H1 (cell line): Measurements from ENCODE around the gene C12orf43. TPM values are rescaled to one million over a fixed set of nuclear protein-coding genes. Genes with fewer than 3 reads are reported as not detected.

Source experiments
- CTCF ChIA-PET: fragments of 300-600 bp; sonication (Branson Sonifier 250); formaldehyde crosslinking; loops from one replicate; lab custom pipeline; 2021; ENCODE audit not compliant: partially characterized antibody; lab: Charles Lee
- POLR2A ChIA-PET: fragments of 300-600 bp; sonication (Branson Sonifier 250); formaldehyde crosslinking; loops from one replicate; lab custom pipeline; 2021; ENCODE audit warnings: inconsistent platforms; ENCODE audit not compliant: partially characterized antibody; lab: Charles Lee
- DNase-seq, 2 experiments: peaks; one replicate each; pipeline versions ENCODE4 v3.0.0 to v3.0.0-alpha.2; 2010 to 2022; ENCODE audit warnings: low spot score in 2 of 2, low read depth in 1 of 2, mixed read lengths in 1 of 2
- FAIRE-seq: peaks from 2 replicates; lab custom pipeline; 2011; peaks lifted over from hg19 to GRCh38; lab: Jason Lieb, UNC
- H2AFZ ChIP-seq: 2 replicates; pipeline ENCODE4 v1.8.1; 2012; ENCODE audit warnings: low read length, inconsistent platforms
- H2AK5ac ChIP-seq: 2 replicates; pipeline ENCODE4 v1.6.1; 2013; ENCODE audit warnings: low read depth, low read length
- H2BK120ac ChIP-seq: replicated peaks from 2 replicates; pipeline ENCODE3; 2013; ENCODE audit warnings: low read depth, low read length, inconsistent platforms
- H2BK12ac ChIP-seq: 2 replicates; pipeline ENCODE4 v1.6.1; 2013; ENCODE audit warnings: low read depth, low read length
- H2BK15ac ChIP-seq: 2 replicates; pipeline ENCODE4 v1.6.1; 2013; ENCODE audit warnings: low read length
- H2BK20ac ChIP-seq: 2 replicates; pipeline ENCODE4 v1.6.1; 2013; ENCODE audit warnings: low read length
- H2BK5ac ChIP-seq: 2 replicates; pipeline ENCODE4 v1.6.1; 2013; ENCODE audit warnings: low read depth, low read length
- H3K14ac ChIP-seq: 2 replicates; pipeline ENCODE4 v1.6.1; 2013; ENCODE audit warnings: inconsistent platforms; ENCODE audit not compliant: insufficient read length
- H3K18ac ChIP-seq: 2 replicates; pipeline ENCODE4 v1.6.1; 2013; ENCODE audit warnings: low read length; ENCODE audit errors: extremely low read depth
- H3K23ac ChIP-seq: 2 replicates; pipeline ENCODE4 v1.6.1; 2013; ENCODE audit warnings: inconsistent platforms; ENCODE audit not compliant: insufficient read length
- H3K23me2 ChIP-seq: 2 replicates; pipeline ENCODE4 v1.6.1; 2013; ENCODE audit warnings: low read depth, low read length
- H3K27ac ChIP-seq: 2 replicates; pipeline ENCODE4 v1.6.1; 2011; ENCODE audit warnings: low read depth, low read length, inconsistent platforms
- H3K27me3 ChIP-seq, 4 experiments: replicated peaks in 1 of 4; 1 replicate in 1 of 4; 2 replicates in 3 of 4; pipeline versions ENCODE4 v1.6.1 to v1.8.1; 2011 to 2013; ENCODE audit warnings: low read length in 3 of 4, mild to moderate bottlenecking in 3 of 4, inconsistent platforms in 2 of 4, mixed read lengths in 2 of 4, moderate library complexity in 1 of 4; ENCODE audit not compliant: control insufficient read depth in 3 of 4, insufficient read depth in 3 of 4; ENCODE audit errors: extremely low read depth in 1 of 4
- H3K36me3 ChIP-seq, 4 experiments: 2 replicates each; pipeline versions ENCODE4 v1.6.1 to v1.8.1; 2011 to 2013; ENCODE audit warnings: mild to moderate bottlenecking in 4 of 4, low read length in 3 of 4, moderate library complexity in 2 of 4, control low read depth in 1 of 4, inconsistent platforms in 1 of 4; ENCODE audit not compliant: insufficient read depth in 4 of 4, control insufficient read depth in 2 of 4
- H3K4ac ChIP-seq: replicated peaks from 2 replicates; pipeline ENCODE3; 2013; ENCODE audit warnings: low read length, low read depth, mixed read lengths, inconsistent platforms; ENCODE audit not compliant: insufficient read length
- H3K4me1 ChIP-seq, 4 experiments: replicated peaks in 1 of 4; 1 replicate in 1 of 4; 2 replicates in 3 of 4; pipeline versions ENCODE4 v1.6.1 to v1.8.1; 2011 to 2013; ENCODE audit warnings: low read length in 3 of 4, inconsistent platforms in 2 of 4, mixed read lengths in 1 of 4; ENCODE audit not compliant: insufficient read depth in 4 of 4, control insufficient read depth in 3 of 4
- H3K4me2 ChIP-seq, 2 experiments: 2 replicates each; pipeline versions ENCODE4 v1.6.1 to v1.8.1; 2011 to 2013; ENCODE audit warnings: low read depth in 2 of 2, low read length in 2 of 2, control low read depth in 1 of 2, inconsistent platforms in 1 of 2, mild to moderate bottlenecking in 1 of 2; ENCODE audit not compliant: insufficient read depth in 1 of 2
- H3K4me3 ChIP-seq, 4 experiments: fragments of 200-600, 300-600 bp in 1 of 4; sonication (generic), shearing (Covaris generic), sonication (Bioruptor Twin) in 1 of 4; 2 replicates each; pipeline versions ENCODE4 v1.5.1 to v1.8.1; 2011 to 2016; ENCODE audit warnings: low read length in 4 of 4, low read depth in 3 of 4, control low read depth in 2 of 4, inconsistent platforms in 2 of 4, mild to moderate bottlenecking in 2 of 4, mixed read lengths in 1 of 4, moderate library complexity in 1 of 4; ENCODE audit not compliant: insufficient read depth in 2 of 4; ENCODE audit errors: extremely low read depth in 1 of 4
- H3K56ac ChIP-seq: replicated peaks from 2 replicates; pipeline ENCODE3; 2013; ENCODE audit warnings: low read depth, mild to moderate bottlenecking, mixed read lengths, low read length, inconsistent platforms; ENCODE audit not compliant: insufficient read length
- H3K79me1 ChIP-seq: 2 replicates; pipeline ENCODE4 v1.6.1; 2013; ENCODE audit warnings: low read depth, low read length, control low read depth
- H3K79me2 ChIP-seq, 2 experiments: 2 replicates each; pipeline versions ENCODE4 v1.6.1 to v1.8.1; 2012 to 2013; ENCODE audit warnings: low read length in 2 of 2, mild to moderate bottlenecking in 2 of 2, inconsistent platforms in 1 of 2; ENCODE audit not compliant: insufficient read depth in 2 of 2, control insufficient read depth in 1 of 2
- H3K9ac ChIP-seq, 4 experiments: replicated peaks in 1 of 4; 1 replicate in 1 of 4; 2 replicates in 3 of 4; pipeline versions ENCODE4 v1.6.1 to v1.8.1; 2011 to 2013; ENCODE audit warnings: low read depth in 3 of 4, low read length in 3 of 4, control low read depth in 2 of 4, mild to moderate bottlenecking in 2 of 4, moderate library complexity in 2 of 4, inconsistent platforms in 1 of 4; ENCODE audit errors: extremely low read depth in 1 of 4
- H3K9me3 ChIP-seq, 2 experiments: 2 replicates each; pipeline versions ENCODE4 v1.6.1 to v1.8.1; 2012 to 2013; ENCODE audit warnings: mild to moderate bottlenecking in 2 of 2, moderate library complexity in 2 of 2, control low read depth in 1 of 2, inconsistent platforms in 1 of 2, low read depth in 1 of 2, low read length in 1 of 2, mixed read lengths in 1 of 2; ENCODE audit not compliant: insufficient read depth in 2 of 2
- H4K20me1 ChIP-seq, 2 experiments: replicated peaks in 1 of 2; 2 replicates each; pipeline versions ENCODE3 to v1.8.1; 2011 to 2013; ENCODE audit warnings: inconsistent platforms in 2 of 2, low read length in 2 of 2, mild to moderate bottlenecking in 1 of 2; ENCODE audit not compliant: insufficient read depth in 2 of 2, control insufficient read depth in 1 of 2
- H4K5ac ChIP-seq: 2 replicates; pipeline ENCODE4 v1.6.1; 2013; ENCODE audit warnings: low read length, low read depth, mixed read lengths, inconsistent platforms; ENCODE audit not compliant: insufficient read length
- H4K8ac ChIP-seq: 2 replicates; pipeline ENCODE4 v1.8.0; 2013; ENCODE audit warnings: mild to moderate bottlenecking, moderate library complexity, low read length, inconsistent platforms; ENCODE audit not compliant: insufficient read depth; ENCODE audit errors: extremely low read depth
- H4K91ac ChIP-seq: replicated peaks from 2 replicates; pipeline ENCODE3; 2013; ENCODE audit warnings: low read length, mixed read lengths, inconsistent platforms; ENCODE audit not compliant: insufficient read length
- KDM1A ChIP-seq: fragments of 200-600, 300-600 bp; sonication (generic); IDR thresholded peaks from 2 replicates; pipeline ENCODE4 v1.7.1; 2016; ENCODE audit warnings: mild to moderate bottlenecking, low read length, borderline replicate concordance
- SRF ChIP-seq: IDR thresholded peaks from 2 replicates; pipeline ENCODE4 v1.6.1; 2011; ENCODE audit warnings: mild to moderate bottlenecking, low read depth, low read length, moderate library complexity
- TEAD4 ChIP-seq: IDR thresholded peaks from 2 replicates; pipeline ENCODE4 v1.6.1; 2012; ENCODE audit warnings: low read depth, low read length, inconsistent platforms, mixed read lengths
- WGBS, 2 experiments: shearing (Covaris generic) in 1 of 2; methylation state at CpG; one replicate each; pipeline versions ENCODE4 v1.1.6 to v1.1.7; 2013 to 2015; ENCODE audit warnings: low lambda C conversion rate in 2 of 2, mixed read lengths in 2 of 2, inconsistent platforms in 1 of 2, low coverage in 1 of 2, missing lambda C conversion rate in 1 of 2; ENCODE audit not compliant: insufficient replicate concordance in 2 of 2, insufficient coverage in 1 of 2, insufficient read length in 1 of 2; ENCODE audit errors: extremely low coverage in 1 of 2, missing lambda C conversion rate in 1 of 2; 5-methylcytosine and 5-hydroxymethylcytosine counted together
- polyA plus RNA-seq, 7 experiments: library from polyadenylated mRNA; depleted of rRNA in 3 of 7; stranded (reverse) in 5 of 7; unstranded in 2 of 7; fragments of >200 nt in 5 of 7; fragments of 200-250 nt in 2 of 7; gene quantifications; 1 replicate in 5 of 7; 2 replicates in 1 of 7; 4 replicates in 1 of 7; pipeline versions ENCODE4 v1.2.1 to v1.2.3, GENCODE V29; 2011 to 2013; ENCODE audit warnings: missing spikeins in 2 of 7, mixed read lengths in 2 of 7
- total RNA-seq: library from RNA; stranded (reverse); fragmentation: NEBNext Ultra II Directional; extraction: Animal tissue kit (Norgen Biotek cat#: 25700); gene quantifications from 2 replicates; pipeline ENCODE4 v1.2.1, GENCODE V29; 2021
- TF ChIP-seq, protein P1 (sequence below): IDR thresholded peaks from 2 replicates; pipeline ENCODE4 v1.6.1; 2012; ENCODE audit warnings: inconsistent platforms

The C12orf43 gene
- total and polyA plus RNA-seq, 2 of the 8 experiments (the other 6 are each of a cell fraction or from before 2014, with no cell fraction given): 9.2 to 22.3 TPM

DNA sequence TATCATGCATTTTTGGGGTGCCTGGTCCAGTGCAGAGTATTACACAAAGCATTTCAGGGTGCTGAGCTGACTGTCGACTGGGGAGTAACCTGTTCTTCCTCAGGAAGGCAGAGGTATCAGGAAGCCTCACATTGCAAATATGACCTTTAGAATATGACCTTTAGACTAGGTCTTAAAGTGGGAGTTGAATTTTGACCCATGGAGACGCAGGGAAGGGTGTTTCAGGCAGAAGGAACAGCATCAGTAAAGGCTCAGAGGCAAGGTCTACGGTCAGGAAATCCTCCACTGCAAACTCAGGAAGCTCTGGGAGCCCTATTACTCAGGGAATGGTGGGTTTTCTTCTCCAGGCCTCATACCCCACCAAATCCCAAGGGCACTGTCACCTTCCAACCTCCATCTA, 26.6 kb downstream of the C12orf43 start:
- Histone ChIP-seq H2BK20ac (no peak overlapping the region), H3K18ac (no peak overlapping the region), H2BK5ac (no peak overlapping the region), H4K5ac (no peak overlapping the region), H2AK5ac (no peak overlapping the region), H3K4me2 (no peak overlapping the region), H4K8ac (no peak overlapping the region), H2AFZ (no peak overlapping the region), H3K9me3 (no peaks in the 10 kb centered on the region), H2BK120ac (no peak overlapping the region), H3K4ac (no peak overlapping the region), H2BK15ac (no peak overlapping the region), H3K14ac (no peak overlapping the region), H4K20me1 (no peaks in the 10 kb centered on the region), H3K27me3 (no peaks in the 10 kb centered on the region), H3K4me3 (no peak overlapping the region), H2BK12ac (no peak overlapping the region), H3K23me2 (peaks cover 13% of the 10 kb centered on the region; the same call in 1 of the 2 replicates), H3K23ac (no peak overlapping the region), H3K56ac (no peak overlapping the region), H4K91ac (no peak overlapping the region), H3K9ac (no peak overlapping the region), H3K4me1 (no peaks in the 10 kb centered on the region), H3K27ac (no peak overlapping the region), H3K36me3 (no peaks in the 10 kb centered on the region)
- ChIA-PET POLR2A (interaction anchor here (2.0 kb wide), 1 partner anchor 9 kb away, joined by 7 read pairs; no protein-coding TSS in a partner anchor), CTCF (interaction anchor here (1.1 kb wide), 1 partner anchor 15 kb away, joined by 3 read pairs; no protein-coding TSS in a partner anchor)
- no peak for FAIRE-seq
- WGBS, 2 experiments: 86% methylated on average over 3 of the region's 3 CpGs; no CpG with 5 or more reads in 1 of the 2 experiments
- TF ChIP-seq SRF (no peak), TEAD4 (no peak), KDM1A (peak; percentile 58; the same call in 1 of the 2 replicates)
- TF ChIP-seq, protein P1, sequence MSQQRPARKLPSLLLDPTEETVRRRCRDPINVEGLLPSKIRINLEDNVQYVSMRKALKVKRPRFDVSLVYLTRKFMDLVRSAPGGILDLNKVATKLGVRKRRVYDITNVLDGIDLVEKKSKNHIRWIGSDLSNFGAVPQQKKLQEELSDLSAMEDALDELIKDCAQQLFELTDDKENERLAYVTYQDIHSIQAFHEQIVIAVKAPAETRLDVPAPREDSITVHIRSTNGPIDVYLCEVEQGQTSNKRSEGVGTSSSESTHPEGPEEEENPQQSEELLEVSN: no peak
- TF ChIP-seq, all 59 proteins: peak for 1
- DNase-seq: no peak
- Histone ChIP-seq H3K79me2 (no peaks in the 10 kb centered on the region), H3K79me1 (no peaks in the 10 kb centered on the region)
